ENCODE measurements around the gene GALNT2.

Gene GALNT2

GRCh38 chr1:230073371-230074035 is 6.5 kb downstream of the GALNT2 start:
- no peak for DNase-seq

- DNase-seq: no peak
Observed at GRCh38 chr1:230074270-230074669, 7.2 kb downstream of the GALNT2 start.

DNA sequence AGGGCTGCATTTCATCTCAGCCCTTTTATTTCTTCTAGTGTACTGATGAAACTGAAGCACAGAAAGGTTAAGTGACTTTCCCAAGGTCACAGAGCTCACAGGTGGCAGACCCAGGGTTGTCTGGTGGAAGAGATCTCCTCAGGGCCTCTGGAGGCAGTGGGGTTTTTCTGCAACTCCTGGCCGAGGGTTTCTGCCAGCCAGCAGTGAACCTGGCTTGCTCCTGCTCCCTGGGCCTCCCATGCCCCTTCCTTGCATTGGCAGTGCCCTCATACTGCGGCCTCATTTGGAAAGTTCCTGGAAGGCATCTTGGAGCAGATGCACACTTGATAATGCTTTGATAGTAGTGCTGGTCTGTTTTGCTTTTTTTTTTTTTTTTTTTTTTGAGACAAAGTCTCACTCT is 7.7 kb downstream of the GALNT2 start:
- no peak for DNase-seq

DNA sequence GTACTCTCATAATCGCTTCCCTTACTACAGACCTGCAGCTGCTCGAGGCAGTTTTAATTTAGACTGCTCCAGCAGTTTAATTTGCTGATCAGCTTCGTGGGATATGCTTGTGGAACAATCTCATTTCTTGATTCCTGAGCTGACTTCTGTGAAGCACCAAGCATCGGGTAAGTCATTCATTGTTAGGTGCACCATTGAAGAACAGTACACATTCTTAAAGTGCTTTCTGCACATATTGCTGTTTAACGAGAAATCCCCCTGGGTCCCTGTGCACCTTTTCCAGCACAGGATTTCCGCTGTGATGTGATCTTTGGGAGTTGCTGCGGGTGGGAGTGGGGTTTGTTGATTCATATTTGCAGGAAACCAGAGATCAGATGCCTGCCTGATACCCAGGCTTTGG is 9.1 kb downstream of the GALNT2 start:
- no peak for DNase-seq

DNA sequence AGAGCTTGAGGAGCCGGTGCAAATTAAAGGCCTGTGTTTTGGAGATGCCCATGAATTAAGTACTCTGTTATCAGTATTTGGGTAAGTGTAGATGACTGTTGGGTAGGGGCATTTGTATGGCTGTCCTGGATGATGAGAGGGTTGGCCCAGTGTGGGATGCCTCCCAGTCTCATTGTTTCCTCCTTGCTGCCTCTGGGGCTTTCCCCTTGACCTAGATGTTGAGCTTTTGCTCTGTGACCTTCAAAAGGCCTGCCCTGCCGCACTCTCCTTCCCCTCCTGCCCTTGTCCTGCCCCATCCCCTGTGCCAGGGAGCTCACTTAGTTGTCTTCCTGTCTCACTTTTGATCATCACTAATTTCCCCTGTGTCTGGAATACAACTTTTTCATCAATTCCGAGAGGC is 10.0 kb downstream of the GALNT2 start:
- no peak for DNase-seq

GRCh38 chr1:230077436-230078213 is 10.6 kb downstream of the GALNT2 start:
- DNase-seq: no peak

- DNase-seq: no peak
Observed at GRCh38 chr1:230079199-230080024, 12.4 kb downstream of the GALNT2 start.

DNA sequence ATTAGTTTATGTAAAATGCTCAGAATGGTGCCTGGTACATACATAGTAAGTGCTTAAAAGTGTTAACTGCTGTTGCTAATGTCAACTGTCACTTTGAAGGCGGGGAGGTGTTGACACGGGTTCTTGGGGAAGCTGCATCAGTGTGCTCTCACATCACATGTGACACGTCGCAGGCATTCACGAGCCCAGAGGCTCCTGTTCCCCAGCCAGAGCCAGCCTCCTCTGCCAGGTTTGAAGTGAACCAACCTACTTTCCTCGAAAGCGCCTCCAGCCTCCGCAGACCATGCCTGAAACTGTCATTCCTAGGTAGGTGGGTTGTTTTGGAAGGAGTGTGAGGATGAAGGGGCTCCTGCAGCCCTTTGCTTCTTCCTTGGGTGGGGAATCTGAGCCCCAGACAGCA is 13.8 kb downstream of the GALNT2 start:
- no peak for DNase-seq

GRCh38 chr1:230081751-230082150 is 14.7 kb downstream of the GALNT2 start:
- no peak for DNase-seq

DNA sequence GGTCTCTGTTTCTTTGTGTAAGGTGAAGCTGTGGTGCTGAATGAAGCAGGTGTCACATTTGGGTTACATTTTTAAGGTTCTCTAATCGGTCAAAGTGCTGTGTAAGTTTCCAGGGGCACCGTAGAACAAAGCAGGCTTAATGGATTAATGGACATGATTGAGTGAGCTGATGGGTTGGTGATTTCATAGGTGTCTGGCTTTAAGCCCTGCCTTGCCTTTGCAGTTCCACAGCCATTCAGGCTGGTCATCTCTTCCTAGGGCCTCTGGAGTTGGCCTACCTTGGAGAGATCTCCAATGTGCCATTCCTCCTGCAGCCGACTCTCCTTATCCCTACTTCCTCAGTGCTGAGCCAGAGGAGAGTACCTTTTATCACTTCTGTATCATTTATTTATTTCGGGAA is 15.2 kb downstream of the GALNT2 start:
- DNase-seq: no peak

DNA sequence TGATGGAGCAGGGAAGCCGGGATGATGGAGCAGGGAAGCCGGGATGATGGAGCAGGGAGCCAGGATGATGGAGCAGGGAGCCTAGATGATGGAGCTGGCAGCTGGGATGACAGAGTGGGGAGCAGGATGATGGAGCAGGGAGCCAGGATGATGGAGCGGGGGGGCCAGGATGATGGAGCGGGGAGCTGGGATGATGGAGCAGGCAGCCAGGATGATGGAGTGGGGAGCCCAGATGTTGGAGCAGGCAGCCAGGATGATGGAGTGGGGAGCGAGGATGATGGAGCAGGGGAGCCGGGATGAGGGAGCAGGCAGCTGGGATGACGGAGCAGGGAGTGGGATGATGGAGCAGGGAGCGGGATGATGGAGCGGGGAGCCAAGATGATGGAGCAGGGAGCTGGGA is 16.0 kb downstream of the GALNT2 start:
- DNase-seq: no peak

DNA sequence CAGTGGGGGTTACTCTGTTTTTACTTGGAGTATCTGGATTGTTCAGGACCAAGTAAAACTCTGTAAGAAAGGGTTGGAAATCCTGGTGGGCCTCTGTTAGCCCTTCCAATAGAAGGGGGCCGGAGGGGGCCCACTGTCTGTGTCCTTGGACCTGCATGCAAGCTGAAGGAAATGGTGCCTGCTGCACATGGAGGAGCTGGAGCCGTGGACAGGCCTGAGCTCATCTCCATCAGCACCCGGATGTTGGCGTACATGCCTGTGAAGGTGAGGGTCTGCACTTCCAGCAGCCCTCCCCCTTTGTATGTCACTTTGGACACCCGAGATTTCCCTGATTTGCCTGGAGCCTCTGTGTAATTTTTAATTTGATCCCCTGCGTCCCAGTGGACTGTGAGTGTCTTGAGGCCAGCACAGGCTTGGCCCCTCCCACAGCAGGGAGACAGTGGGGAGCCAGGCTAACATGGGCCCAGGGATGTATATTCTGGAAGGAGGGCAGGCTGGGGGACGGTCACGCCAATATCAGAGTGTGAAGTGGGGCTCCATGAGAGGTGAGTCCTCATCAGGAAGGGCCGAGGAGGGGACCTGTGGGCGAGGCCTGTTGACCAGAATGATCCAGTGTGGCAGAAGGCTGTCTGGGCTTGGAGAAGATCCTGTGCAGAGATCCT is 16.8 kb downstream of the GALNT2 start:
- DNase-seq: no peak

GRCh38 chr1:230084408-230085177 is 17.6 kb downstream of the GALNT2 start:
- no peak for DNase-seq

DNA sequence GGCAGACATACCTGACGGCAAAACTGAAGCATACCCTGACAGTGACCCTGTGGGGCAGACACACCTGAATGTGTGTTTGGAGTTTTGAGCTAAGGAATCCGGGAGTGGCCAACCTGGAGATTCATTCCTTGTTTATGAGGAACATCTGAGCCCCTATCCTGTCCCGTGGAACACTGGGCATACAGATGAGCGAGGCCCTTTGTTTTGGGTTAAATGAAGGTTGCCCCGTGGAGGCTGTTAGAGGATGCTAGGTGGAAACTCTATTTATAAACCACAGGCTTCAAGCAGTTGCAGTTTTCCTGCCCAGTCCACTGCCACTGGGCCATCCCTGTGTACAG is 18.1 kb downstream of the GALNT2 start:
- no peak for DNase-seq

- DNase-seq: no peak
Observed at GRCh38 chr1:230086151-230086550, 19.1 kb downstream of the GALNT2 start.

DNA sequence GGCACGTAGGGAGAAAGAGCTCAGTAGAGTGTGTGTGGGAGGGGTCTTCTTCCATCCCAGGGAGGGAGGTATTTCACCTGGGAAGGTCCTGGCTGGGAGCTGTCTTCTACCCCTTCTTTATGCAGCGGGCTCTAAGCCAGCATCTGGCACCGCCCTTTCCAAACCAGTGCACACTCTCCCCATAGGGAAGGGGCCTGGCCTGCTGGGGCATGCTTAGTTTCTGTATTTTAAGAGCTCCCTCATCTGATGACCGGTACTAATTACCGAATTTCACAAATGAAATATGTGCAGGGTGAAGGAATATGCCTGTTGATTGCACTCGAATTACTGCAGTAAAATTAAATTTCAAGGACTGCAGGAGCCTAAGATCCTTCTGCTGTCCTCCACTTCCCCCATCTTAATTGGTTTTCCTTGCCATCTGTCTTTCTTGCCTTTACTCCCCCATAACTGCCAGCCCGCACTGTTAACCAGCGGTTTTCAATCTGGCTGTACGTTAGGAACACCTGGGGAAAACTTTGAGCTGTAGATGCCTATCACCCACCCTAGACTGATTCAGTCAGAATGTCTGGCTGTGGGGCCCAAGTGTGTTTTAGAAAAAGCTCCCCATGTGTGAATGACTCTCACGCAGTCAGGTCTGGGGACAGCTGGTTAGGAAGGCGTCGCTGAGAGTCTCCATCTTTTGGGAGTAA is 20.1 kb downstream of the GALNT2 start:
- no peak for DNase-seq

DNA sequence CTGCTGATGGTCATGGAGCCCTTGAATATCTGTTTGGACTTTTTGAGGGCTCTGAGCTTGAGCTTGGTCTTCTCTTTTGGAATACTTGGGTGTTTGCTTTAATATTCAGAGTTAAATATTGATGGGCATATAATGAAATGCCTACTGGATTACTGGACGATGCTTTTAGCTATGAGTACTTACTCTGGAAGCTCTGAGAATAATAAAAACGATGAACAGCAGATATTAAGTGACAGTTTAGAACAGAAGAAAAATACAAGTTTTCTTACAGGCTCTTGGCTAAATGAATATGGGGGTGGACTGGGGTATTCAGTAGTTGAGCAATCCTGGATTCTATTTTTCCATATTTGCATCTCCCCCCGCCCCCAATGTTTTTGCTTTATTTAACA is 20.7 kb downstream of the GALNT2 start:
- no peak for DNase-seq

DNA sequence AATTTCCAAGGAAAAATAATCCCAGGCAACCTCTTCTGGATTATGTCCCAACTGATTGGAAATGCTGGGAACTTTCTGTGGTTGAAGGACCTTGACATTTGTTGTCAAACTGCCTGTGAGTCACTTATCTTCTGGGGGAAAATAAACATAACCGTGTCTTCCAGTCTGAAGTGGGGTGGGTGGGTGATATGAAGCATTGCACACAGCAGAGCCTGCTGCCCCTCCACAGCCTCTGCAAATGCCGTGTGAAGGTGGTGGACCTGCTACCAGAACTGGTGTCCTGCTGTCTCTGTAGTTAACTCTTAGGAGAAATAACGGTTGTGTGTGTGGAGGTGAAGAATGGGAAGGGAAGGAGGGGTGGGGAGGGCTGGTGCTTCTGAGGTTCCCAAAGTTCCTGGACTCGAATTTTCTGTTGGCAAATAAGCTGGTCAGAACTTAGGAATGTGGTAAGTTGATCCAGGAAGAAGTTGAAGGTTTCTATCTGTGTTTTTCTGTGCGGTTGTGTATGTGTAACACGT is 23.2 kb downstream of the GALNT2 start:
- DNase-seq: no peak

DNA sequence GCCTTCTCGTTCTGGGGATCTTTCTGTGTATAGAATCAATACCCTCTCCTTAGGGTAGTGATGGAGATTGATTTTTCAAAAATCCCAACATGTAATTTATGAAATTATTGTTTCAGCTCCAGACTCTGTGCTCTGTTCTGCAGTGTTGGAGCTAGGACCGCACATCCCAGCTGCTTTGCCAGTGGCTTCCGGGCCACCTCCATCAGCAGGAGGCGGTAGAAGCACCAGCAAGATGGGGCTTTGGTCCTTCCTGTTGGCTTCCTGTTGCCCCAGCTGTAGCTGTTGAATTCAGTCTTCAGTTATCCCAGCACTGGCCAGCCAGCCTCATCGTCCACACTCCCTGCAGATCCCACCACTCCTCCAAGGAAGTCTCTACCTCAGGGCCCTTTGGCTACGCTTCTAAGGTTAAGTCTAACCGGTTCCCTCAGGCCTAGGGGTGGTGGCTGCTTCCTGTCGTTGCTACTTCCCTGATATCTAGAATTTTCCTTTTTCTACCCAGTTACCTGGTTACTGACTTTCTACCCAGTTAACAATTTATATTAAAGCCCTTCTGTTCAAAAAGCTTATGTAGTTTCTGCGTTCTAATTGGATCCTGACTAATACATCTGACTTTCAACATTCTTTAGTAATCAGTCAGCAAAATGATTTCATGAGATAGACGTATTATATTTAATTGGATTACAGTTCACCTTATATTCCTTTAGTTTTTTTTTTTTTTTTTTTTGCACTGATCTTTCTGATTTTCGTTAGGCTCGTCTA is 24.6 kb downstream of the GALNT2 start:
- DNase-seq: no peak

DNA sequence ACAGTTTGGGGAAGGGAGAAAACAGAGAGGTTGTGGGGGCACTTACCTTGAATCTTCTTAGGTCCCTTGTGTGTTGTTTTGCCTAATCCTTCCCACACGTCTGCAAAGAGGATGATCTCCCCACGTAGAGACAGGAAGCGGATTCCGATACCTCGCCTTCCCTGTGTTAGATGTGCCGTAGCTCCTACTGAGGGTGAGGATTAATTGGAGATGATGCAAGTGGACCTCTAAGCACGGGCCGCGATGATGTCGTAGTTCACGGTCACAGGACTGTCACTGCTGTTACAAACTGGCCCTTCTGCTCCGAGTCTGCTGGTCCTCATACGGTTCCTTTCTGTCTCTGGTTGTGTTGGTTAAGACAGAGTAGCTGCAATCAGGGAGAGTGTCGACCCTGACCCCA is 27.7 kb downstream of the GALNT2 start:
- no peak for DNase-seq

GRCh38 chr1:230095938-230096337 is 28.9 kb downstream of the GALNT2 start:
- no peak for DNase-seq

Data from CD4-positive, alpha-beta T cell treated with Interleukin-10 for 1 hour (primary cell).